ENCODE results near the gene DNAJC25.
"Not testable (repeated sequence)": the region's sequence is repeated elsewhere in the genome, so short reads cannot be mapped to it uniquely, and the experiment has no call there.

Gene DNAJC25

GRCh38 chr9:111661150-111661801, 30.1 kb downstream of the DNAJC25 start, which contains the start of gene GNG10:
GNG10 (plus strand) TSS chr9:111661605; CDS start chr9:111661635, 30 bp downstream.
- Histone ChIP-seq H3K27ac (peak within 1 kb of the TSS; percentile 92), H3K9me3 (no peaks in the 10 kb centered on the region), H3K4me3 (ENCODE audit: low read depth in 1 of 2, low read length in 1 of 2) (peak within 1 kb of the TSS; percentile 74 to 87), H3K4me1 (ENCODE audit: control insufficient read depth in 1 of 2, insufficient read depth in 1 of 2, low read depth in 1 of 2, low read length in 1 of 2) (peaks cover 26 to 40% of the 10 kb centered on the region in 2 experiments), H3K36me3 (peaks cover 10% of the 10 kb centered on the region), H3K27me3 (peaks cover 9% of the 10 kb centered on the region)
- TF ChIP-seq, protein P1, sequence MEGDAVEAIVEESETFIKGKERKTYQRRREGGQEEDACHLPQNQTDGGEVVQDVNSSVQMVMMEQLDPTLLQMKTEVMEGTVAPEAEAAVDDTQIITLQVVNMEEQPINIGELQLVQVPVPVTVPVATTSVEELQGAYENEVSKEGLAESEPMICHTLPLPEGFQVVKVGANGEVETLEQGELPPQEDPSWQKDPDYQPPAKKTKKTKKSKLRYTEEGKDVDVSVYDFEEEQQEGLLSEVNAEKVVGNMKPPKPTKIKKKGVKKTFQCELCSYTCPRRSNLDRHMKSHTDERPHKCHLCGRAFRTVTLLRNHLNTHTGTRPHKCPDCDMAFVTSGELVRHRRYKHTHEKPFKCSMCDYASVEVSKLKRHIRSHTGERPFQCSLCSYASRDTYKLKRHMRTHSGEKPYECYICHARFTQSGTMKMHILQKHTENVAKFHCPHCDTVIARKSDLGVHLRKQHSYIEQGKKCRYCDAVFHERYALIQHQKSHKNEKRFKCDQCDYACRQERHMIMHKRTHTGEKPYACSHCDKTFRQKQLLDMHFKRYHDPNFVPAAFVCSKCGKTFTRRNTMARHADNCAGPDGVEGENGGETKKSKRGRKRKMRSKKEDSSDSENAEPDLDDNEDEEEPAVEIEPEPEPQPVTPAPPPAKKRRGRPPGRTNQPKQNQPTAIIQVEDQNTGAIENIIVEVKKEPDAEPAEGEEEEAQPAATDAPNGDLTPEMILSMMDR (IDR thresholded peaks at IDR 0.05): no peak

- peak overlapping the region; percentile 92 for H3K27ac ChIP-seq
- peaks cover 9% of the 10 kb centered on the region for H3K27me3 ChIP-seq
- H3K36me3 ChIP-seq: peaks cover 15% of the 10 kb centered on the region
- H3K4me1 ChIP-seq (ENCODE audit: control insufficient read depth in 1 of 2, insufficient read depth in 1 of 2, low read depth in 1 of 2, low read length in 1 of 2): peaks cover 26 to 46% of the 10 kb centered on the region in 2 experiments
- H3K9me3 ChIP-seq: no peaks in the 10 kb centered on the region
- TF ChIP-seq, protein P1 (IDR thresholded peaks at IDR 0.05): no peak
- peak overlapping the region; percentile 74 to 87 for H3K4me3 ChIP-seq (ENCODE audit: low read depth in 1 of 2, low read length in 1 of 2)
Measured at GRCh38 chr9:111661802-111662521, 30.8 kb downstream of the DNAJC25 start.

DNA sequence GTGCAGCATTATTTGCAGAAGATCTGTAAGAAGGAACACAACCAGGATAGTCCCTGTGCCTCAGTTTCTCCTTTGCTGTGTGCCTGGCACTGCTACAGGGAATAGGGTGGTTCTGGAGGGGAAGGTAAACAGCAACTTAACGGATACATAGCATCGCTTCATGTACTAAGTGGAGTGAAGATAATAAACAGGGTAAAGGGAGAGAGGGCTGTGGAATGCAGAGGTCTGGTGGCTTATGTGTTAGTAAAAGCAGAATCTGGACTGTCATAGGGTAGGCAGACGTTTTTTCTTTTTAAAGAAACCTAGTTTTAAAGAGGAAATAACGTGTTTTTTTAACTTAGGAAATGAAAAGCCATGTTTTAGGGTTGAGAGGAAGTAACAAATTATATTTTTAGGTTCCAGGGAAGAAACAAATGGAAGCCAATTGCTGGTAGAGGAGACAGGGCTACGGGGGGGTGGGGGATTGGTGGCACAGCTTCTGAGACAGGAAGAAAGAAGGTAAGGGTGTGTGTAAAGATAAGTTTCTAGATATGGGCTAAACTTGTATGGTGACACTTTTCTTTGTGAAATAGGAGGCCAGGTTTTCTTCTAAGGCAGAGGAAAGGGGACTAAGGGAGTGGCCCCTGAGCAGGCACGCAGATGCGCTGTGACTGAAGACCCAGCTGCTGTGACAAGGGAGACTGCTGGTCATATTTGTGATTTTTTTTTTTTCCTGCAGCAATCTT, 31.6 kb downstream of the DNAJC25 start:
- Histone ChIP-seq H3K9me3 (no peaks in the 10 kb centered on the region), H3K27ac (peak overlapping the region; percentile 92), H3K36me3 (peaks cover 23% of the 10 kb centered on the region), H3K4me1 (ENCODE audit: control insufficient read depth in 1 of 2, insufficient read depth in 1 of 2, low read depth in 1 of 2, low read length in 1 of 2) (peaks cover 26 to 47% of the 10 kb centered on the region in 2 experiments), H3K4me3 (ENCODE audit: low read depth in 1 of 2, low read length in 1 of 2) (peak overlapping the region; percentile 74 to 87), H3K27me3 (peaks cover 9% of the 10 kb centered on the region)
- TF ChIP-seq, protein P1 (IDR thresholded peaks at IDR 0.05): no peak

DNA sequence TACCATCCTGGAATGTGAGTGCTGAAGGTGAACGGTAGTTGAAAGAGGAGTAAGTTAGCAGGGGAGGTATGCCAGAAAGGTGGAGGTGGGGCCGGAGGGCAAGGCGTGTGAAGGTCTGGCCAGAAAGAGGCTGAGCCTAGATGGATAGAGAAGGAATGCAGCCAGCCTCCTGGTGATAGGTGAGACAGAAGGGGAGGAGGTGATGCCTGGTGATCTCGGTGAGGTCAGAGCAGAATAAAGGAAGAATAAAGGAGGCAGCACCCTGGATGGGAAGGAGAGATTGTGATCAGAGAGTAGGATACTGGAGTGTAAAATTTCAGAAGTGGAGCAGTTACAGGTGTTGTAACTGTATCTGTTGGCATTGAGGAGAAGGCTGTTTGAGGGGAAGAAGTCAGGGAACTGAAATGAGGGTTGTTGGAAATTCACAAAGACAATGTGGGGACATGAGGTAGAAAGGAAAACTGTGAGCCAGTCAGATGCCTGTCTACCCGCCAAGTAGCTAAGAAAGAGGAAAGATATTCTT, 32.2 kb downstream of the DNAJC25 start:
- peaks cover 26 to 47% of the 10 kb centered on the region in 2 experiments for H3K4me1 ChIP-seq (ENCODE audit: control insufficient read depth in 1 of 2, insufficient read depth in 1 of 2, low read depth in 1 of 2, low read length in 1 of 2)
- H3K4me3 ChIP-seq (ENCODE audit: low read depth in 1 of 2, low read length in 1 of 2): peak overlapping the region; percentile 74 to 87
- TF ChIP-seq, protein P1 (IDR thresholded peaks at IDR 0.05): no peak
- H3K27me3 ChIP-seq: peaks cover 9% of the 10 kb centered on the region
- peaks cover 29% of the 10 kb centered on the region for H3K36me3 ChIP-seq
- H3K9me3 ChIP-seq: no peaks in the 10 kb centered on the region
- peak overlapping the region; percentile 92 for H3K27ac ChIP-seq

GRCh38 chr9:111668026-111668573, 37.0 kb downstream of the DNAJC25 start:
- Histone ChIP-seq H3K9me3 (no peaks in the 10 kb centered on the region), H3K4me1 (ENCODE audit: control insufficient read depth in 1 of 2, insufficient read depth in 1 of 2, low read depth in 1 of 2, low read length in 1 of 2) (peaks cover 22 to 39% of the 10 kb centered on the region in 2 experiments), H3K36me3 (peaks cover 68% of the 10 kb centered on the region), H3K27ac (no peak overlapping the region), H3K4me3 (ENCODE audit: low read depth in 1 of 2, low read length in 1 of 2) (no peak overlapping the region), H3K27me3 (no peaks in the 10 kb centered on the region)
- TF ChIP-seq, protein P1 (IDR thresholded peaks at IDR 0.05): no peak

GRCh38 chr9:111668601-111669000, 37.5 kb downstream of the DNAJC25 start:
- H3K27me3 ChIP-seq; H3K27ac ChIP-seq; H3K9me3 ChIP-seq; H3K4me3 ChIP-seq (ENCODE audit: low read depth in 1 of 2, low read length in 1 of 2): not testable (repeated sequence)
- Histone ChIP-seq H3K4me1 (ENCODE audit: control insufficient read depth in 1 of 2, insufficient read depth in 1 of 2, low read depth in 1 of 2, low read length in 1 of 2) (peaks cover 17 to 34% of the 10 kb centered on the region in 2 experiments), H3K36me3 (peaks cover 72% of the 10 kb centered on the region)

Data from neutrophil (primary cell).